Neutrophil (primary cell): ENCODE data around the gene MMRN2.
A peak's percentile ranks its signal among the peaks of the same experiment; 100 is the strongest.

Experiments used
- H3K27ac ChIP-seq: fragments of 200-600 bp; sonication (generic); 2 replicates; pipeline ENCODE4 v1.5.1; 2016; ENCODE audit warnings: mild to moderate bottlenecking, moderate library complexity
- H3K27me3 ChIP-seq: fragments of 200-600 bp; sonication (generic); 2 replicates; pipeline ENCODE4 v1.6.0; 2016; ENCODE audit warnings: mild to moderate bottlenecking
- H3K36me3 ChIP-seq: fragments of 200-600 bp; sonication (generic); 2 replicates; pipeline ENCODE4 v1.5.1; 2017
- H3K4me1 ChIP-seq, 2 experiments: fragments of 200-600 bp in 1 of 2; sonication (generic) in 1 of 2; 1 replicate in 1 of 2; 2 replicates in 1 of 2; pipeline versions ENCODE4 v1.5.1 to v1.6.1; 2013 to 2016; ENCODE audit warnings: low read depth in 1 of 2, low read length in 1 of 2, mild to moderate bottlenecking in 1 of 2, moderate library complexity in 1 of 2; ENCODE audit not compliant: control insufficient read depth in 1 of 2, insufficient read depth in 1 of 2
- H3K4me3 ChIP-seq, 2 experiments: fragments of 200-600 bp in 1 of 2; sonication (generic) in 1 of 2; 1 replicate in 1 of 2; 2 replicates in 1 of 2; pipeline ENCODE4 v1.5.1; 2013 to 2016; ENCODE audit warnings: low read depth in 1 of 2, low read length in 1 of 2, mild to moderate bottlenecking in 1 of 2, moderate library complexity in 1 of 2
- H3K9me3 ChIP-seq: fragments of 200-600 bp; sonication (generic); 2 replicates; pipeline ENCODE4 v1.5.1; 2016
- CTCF ChIP-seq: fragments of 200-600 bp; sonication (generic); IDR thresholded peaks from 2 replicates; pipeline ENCODE4 v1.5.1; 2016; ENCODE audit warnings: antibody characterized with exemption

The MMRN2 gene

DNA sequence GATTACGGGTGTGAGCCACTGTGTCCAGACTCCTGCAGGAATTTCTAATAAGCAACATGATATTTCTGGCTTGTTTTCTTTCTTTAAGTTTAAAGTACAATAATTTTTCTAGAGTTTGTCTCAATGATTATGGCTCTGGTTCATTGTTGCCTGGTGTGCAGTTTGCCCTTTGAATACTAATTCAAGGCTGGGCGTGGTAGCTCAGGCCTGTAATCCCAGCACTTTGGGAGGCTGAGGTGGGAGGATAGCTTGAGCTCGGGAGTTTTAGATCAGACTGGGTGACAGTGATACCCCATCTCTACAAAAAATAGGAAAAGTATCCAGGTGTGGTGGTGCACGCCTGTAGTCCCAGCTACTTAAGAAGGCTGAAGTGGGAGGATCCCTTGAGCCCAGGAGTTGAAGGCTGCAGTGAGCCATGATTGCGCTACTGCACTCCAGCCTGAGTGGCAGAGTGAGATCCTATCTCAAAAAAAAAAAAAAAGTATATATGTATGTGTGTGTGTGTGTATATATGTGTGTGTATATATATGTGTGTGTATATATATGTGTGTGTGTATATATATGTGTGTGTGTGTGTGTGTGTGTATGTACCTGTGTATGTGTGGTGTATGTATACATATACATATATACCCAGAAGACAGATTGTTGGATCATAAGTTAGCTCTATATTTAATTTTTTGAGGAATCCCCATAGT, 19.1 kb upstream of the MMRN2 start:
- Histone ChIP-seq H3K4me3 (no peak overlapping the region), H3K9me3 (no peaks in the 10 kb centered on the region), H3K36me3 (no peaks in the 10 kb centered on the region), H3K27me3 (peaks cover 40% of the 10 kb centered on the region), H3K27ac (no peak overlapping the region), H3K4me1 (no peaks in the 10 kb centered on the region)
- no peak for TF ChIP-seq CTCF

DNA sequence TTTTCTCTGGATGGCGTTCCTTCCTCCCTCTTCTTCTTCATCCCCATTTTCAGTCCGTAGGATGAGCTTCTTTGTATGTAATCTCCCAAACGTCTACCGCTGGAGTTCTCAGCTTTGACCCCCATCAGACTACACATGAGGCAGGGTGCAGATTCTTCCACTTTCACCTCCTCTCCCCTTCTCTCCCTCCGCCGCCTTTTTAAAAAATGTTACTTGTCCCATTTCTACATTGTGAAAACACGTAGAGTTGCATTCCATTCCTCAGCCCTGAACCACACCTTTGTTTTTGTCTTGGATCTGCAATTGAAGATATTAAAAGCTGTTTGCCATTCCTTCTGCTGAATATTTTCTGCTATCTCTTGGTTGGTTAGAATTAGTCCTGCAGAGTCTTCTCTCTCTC, 17.1 kb upstream of the MMRN2 start:
- peaks cover 4 to 8% of the 10 kb centered on the region in 2 experiments for H3K4me1 ChIP-seq
- H3K27ac ChIP-seq: no peak overlapping the region
- no peaks in the 10 kb centered on the region for H3K36me3 ChIP-seq
- TF ChIP-seq CTCF: no peak
- H3K4me3 ChIP-seq: no peak overlapping the region
- H3K27me3 ChIP-seq: peaks cover 51% of the 10 kb centered on the region
- H3K9me3 ChIP-seq: no peaks in the 10 kb centered on the region

- Histone ChIP-seq H3K27me3 (peaks cover 68% of the 10 kb centered on the region), H3K27ac (no peak overlapping the region), H3K9me3 (no peaks in the 10 kb centered on the region), H3K4me3 (no peak overlapping the region), H3K4me1 (peaks cover 4 to 8% of the 10 kb centered on the region in 2 experiments), H3K36me3 (no peaks in the 10 kb centered on the region)
- no peak for TF ChIP-seq CTCF
Observed at GRCh38 chr10:86972613-86973380, 15.4 kb upstream of the MMRN2 start.

DNA sequence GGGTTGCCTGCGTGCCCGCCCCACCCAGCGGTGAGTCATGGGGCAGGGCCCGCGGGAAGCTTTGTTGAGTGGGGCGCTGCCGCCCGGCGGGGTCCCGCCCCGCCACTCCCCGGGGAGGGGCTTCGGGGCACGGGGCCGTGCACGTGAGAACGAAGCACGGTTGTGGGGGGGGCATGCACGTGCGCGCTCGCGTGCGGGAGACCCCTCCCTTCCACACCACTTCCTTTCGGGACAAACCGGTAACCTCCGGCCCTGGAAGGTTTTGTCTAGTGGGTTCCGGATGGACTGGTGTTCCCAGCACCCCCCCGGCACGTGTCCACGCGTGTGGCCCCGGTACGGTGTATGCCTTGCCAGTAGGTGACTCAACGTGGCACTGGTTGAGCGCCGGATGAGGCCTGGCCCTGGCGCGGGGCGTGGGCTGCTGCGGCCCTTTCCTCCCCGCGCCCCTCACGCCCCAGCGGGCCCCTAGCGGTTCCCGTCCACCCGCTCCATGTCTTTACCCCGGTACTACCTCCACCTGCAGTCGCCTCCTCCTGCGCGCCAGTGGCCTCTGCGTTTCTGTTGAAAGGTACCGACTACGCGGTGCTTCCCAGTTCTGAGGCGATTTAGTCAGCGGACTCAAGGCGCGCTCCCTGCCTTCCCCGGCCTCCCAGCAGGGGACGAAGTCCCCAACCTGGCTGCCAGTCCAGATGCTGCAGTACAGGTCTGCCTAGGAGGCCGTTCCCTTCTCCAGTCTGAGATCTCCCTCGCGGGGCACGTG, 14.0 kb upstream of the MMRN2 start:
- Histone ChIP-seq H3K4me3 (peak overlapping the region in 1 of 2 experiments; percentile 21), H3K36me3 (no peaks in the 10 kb centered on the region), H3K9me3 (no peaks in the 10 kb centered on the region), H3K27me3 (peaks cover 82% of the 10 kb centered on the region), H3K27ac (no peak overlapping the region), H3K4me1 (peaks cover 4 to 8% of the 10 kb centered on the region in 2 experiments)
- no peak for TF ChIP-seq CTCF

DNA sequence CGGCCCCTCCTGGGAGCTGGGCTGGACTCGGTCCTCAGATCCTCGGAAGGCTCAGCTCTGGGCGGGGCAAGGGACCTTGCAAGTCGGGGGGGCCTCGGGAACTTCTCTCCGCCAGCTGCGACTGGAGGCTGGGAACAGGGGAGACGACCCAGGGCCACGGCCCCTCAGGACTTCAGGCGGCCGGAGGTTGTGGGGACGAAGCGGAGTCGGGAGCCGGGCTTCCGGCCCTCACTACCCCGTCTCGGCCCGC, 13.5 kb upstream of the MMRN2 start:
- no peak for TF ChIP-seq CTCF
- no peaks in the 10 kb centered on the region for H3K36me3 ChIP-seq
- no peaks in the 10 kb centered on the region for H3K9me3 ChIP-seq
- H3K27me3 ChIP-seq: peaks cover 87% of the 10 kb centered on the region
- H3K27ac ChIP-seq: no peak overlapping the region
- H3K4me1 ChIP-seq: peaks cover 4 to 8% of the 10 kb centered on the region in 2 experiments
- H3K4me3 ChIP-seq: peak overlapping the region in 1 of 2 experiments; percentile 21
